K562 (cell line): ENCODE data around the gene SAMD4A. TPM values are rescaled to one million over a fixed set of nuclear protein-coding genes. Genes with fewer than 3 reads are reported as not detected.

ENCODE experiments used
- ATAC-seq: fragments of 200-7000 bp; cut with Tn5 transposase; 3 replicates; pipeline ENCODE4 v1.9.1; 2020; ENCODE audit warnings: moderate library complexity
- BruUV-seq: library from RNA; stranded (reverse); fragments of 400-500 nt; replicated peaks from 2 replicates; lab custom pipeline; 2021; lab: Mats Ljungman, UMichigan
- CTCF ChIA-PET: fragments of 300-600 bp; formaldehyde crosslinking; extraction: SDS; loops from one replicate; lab custom pipeline; 2021; ENCODE audit warnings: low intra/inter-chr PET ratio; lab: Yijun Ruan, JAX
- POLR2A ChIA-PET: fragments of 300-600, 350-650 bp; sonication (Branson Sonifier 250); formaldehyde crosslinking; extraction: SDS; loops from one replicate; lab custom pipeline; 2021; ENCODE audit warnings: antibody characterized with exemption, inconsistent platforms; lab: Yijun Ruan, JAX
- DNase-seq, 4 experiments: peaks; one replicate each; pipeline versions ENCODE4 v3.0.0 to v3.0.0-alpha.2; 2011 to 2018; ENCODE audit warnings: low spot score in 3 of 4, mixed read lengths in 3 of 4; ENCODE audit errors: extremely low read depth in 1 of 4
- FAIRE-seq: peaks from 2 replicates; lab custom pipeline; 2011; peaks lifted over from hg19 to GRCh38; lab: Jason Lieb, UNC
- H2AFZ ChIP-seq: 2 replicates; pipeline ENCODE4 v1.6.0; 2011; ENCODE audit warnings: low read depth, low read length, control low read depth, inconsistent platforms
- H3K27ac ChIP-seq: fragments of 200-600 bp; 3 replicates; pipeline ENCODE4 v1.8.0; 2011; ENCODE audit warnings: low read depth, mild to moderate bottlenecking, control low read depth, inconsistent platforms, low read length, moderate library complexity, mixed read lengths; ENCODE audit errors: extremely low read depth
- H3K27me3 ChIP-seq, 2 experiments: fragments of 300-600 bp in 1 of 2; 2 replicates in 1 of 2; 3 replicates in 1 of 2; pipeline versions ENCODE4 v1.6.0 to v1.8.0; 2011; ENCODE audit warnings: inconsistent platforms in 2 of 2, low read length in 2 of 2, mild to moderate bottlenecking in 1 of 2, mixed read lengths in 1 of 2, moderate library complexity in 1 of 2; ENCODE audit not compliant: control insufficient read depth in 2 of 2, insufficient read depth in 2 of 2
- H3K36me3 ChIP-seq: fragments of 300-600 bp; 3 replicates; pipeline ENCODE4 v1.8.0; 2011; ENCODE audit warnings: mild to moderate bottlenecking, low read length, inconsistent platforms; ENCODE audit not compliant: control insufficient read depth, insufficient read depth
- H3K4me1 ChIP-seq, 2 experiments: fragments of 200-600 bp in 1 of 2; replicated peaks in 1 of 2; 2 replicates in 1 of 2; 3 replicates in 1 of 2; pipeline versions ENCODE4 v1.5.1 to v1.8.0; 2011; ENCODE audit warnings: inconsistent platforms in 2 of 2, low read length in 2 of 2, mild to moderate bottlenecking in 1 of 2, mixed read lengths in 1 of 2, moderate library complexity in 1 of 2; ENCODE audit not compliant: control insufficient read depth in 2 of 2, insufficient read depth in 2 of 2
- H3K4me2 ChIP-seq: 2 replicates; pipeline ENCODE4 v1.6.1; 2011; ENCODE audit warnings: low read length, control low read depth, inconsistent platforms, mixed read lengths; ENCODE audit not compliant: insufficient read depth
- H3K4me3 ChIP-seq: fragments of 200-600 bp; sonication (generic), shearing (Covaris generic); 2 replicates; pipeline ENCODE4 v1.5.1; 2016; ENCODE audit warnings: control low read depth, inconsistent platforms
- H3K79me2 ChIP-seq: fragments of 200-600 bp; 3 replicates; pipeline ENCODE4 v1.8.0; 2011; ENCODE audit warnings: low read length, inconsistent platforms; ENCODE audit not compliant: control insufficient read depth, insufficient read depth
- H3K9ac ChIP-seq, 2 experiments: 2 replicates each; pipeline versions ENCODE4 v1.6.0 to v1.6.1; 2011; ENCODE audit warnings: low read depth in 2 of 2, low read length in 2 of 2, control low read depth in 1 of 2, inconsistent platforms in 1 of 2, mild to moderate bottlenecking in 1 of 2, mixed read lengths in 1 of 2; ENCODE audit not compliant: insufficient read depth in 1 of 2
- H3K9me1 ChIP-seq: one replicate; pipeline ENCODE4 v1.6.0; 2011; ENCODE audit warnings: inconsistent platforms, mild to moderate bottlenecking, low read length, moderate library complexity; ENCODE audit not compliant: control insufficient read depth, insufficient read depth
- H3K9me3 ChIP-seq: replicated peaks from 2 replicates; pipeline ENCODE4 v1.5.1; 2011; ENCODE audit warnings: low read depth, low read length, inconsistent platforms; ENCODE audit not compliant: control insufficient read depth, insufficient read depth
- H4K20me1 ChIP-seq: replicated peaks from 2 replicates; pipeline ENCODE4 v1.6.1; 2011; ENCODE audit warnings: low read length, inconsistent platforms, mixed read lengths; ENCODE audit not compliant: control insufficient read depth, insufficient read depth
- ASH1L ChIP-seq: fragments of 450-650 bp; IDR thresholded peaks from 2 replicates; pipeline ENCODE4 v1.6.1; 2018; ENCODE audit warnings: borderline replicate concordance, mild to moderate bottlenecking, low read depth; ENCODE audit not compliant: partially characterized antibody
- CC2D1A ChIP-seq: fragments of 450-650 bp; IDR thresholded peaks from 2 replicates; pipeline ENCODE4 v1.6.1; 2017; ENCODE audit warnings: mild to moderate bottlenecking
- FOXP1 ChIP-seq: sonication (generic); formaldehyde crosslinking; IDR thresholded peaks from 2 replicates; pipeline ENCODE4 v1.8.0; 2022; ENCODE audit warnings: mild to moderate bottlenecking, missing genetic modification reagents
- HNRNPLL ChIP-seq: fragments of 200-400 bp; formaldehyde crosslinking; IDR thresholded peaks from 2 replicates; pipeline ENCODE4 v1.6.1; 2017; ENCODE audit warnings: low read length, low read depth, mild to moderate bottlenecking; ENCODE audit not compliant: poor library complexity, severe bottlenecking
- MEIS2 ChIP-seq: fragments of 450-650 bp; IDR thresholded peaks from 2 replicates; pipeline ENCODE4 v1.6.1; 2014; ENCODE audit warnings: mild to moderate bottlenecking; ENCODE audit not compliant: partially characterized antibody
- RBM17 ChIP-seq: fragments of 200-400 bp; formaldehyde crosslinking; IDR thresholded peaks from 2 replicates; pipeline ENCODE4 v1.6.1; 2017; ENCODE audit warnings: low read depth, mild to moderate bottlenecking, low read length, borderline replicate concordance
- RNF219 ChIP-seq: fragments of 250-450 bp; sonication (Bioruptor Pico); IDR thresholded peaks from 2 replicates; pipeline ENCODE4 v1.5.0; 2022; ENCODE audit warnings: mild to moderate bottlenecking
- ZNF274 ChIP-seq: IDR thresholded peaks from 2 replicates; pipeline ENCODE4 v1.6.1; 2011; ENCODE audit warnings: low read depth, mild to moderate bottlenecking, low read length, moderate library complexity, borderline replicate concordance
- ZNF764 ChIP-seq: fragments of 250-450 bp; sonication (Bioruptor Pico); IDR thresholded peaks from 2 replicates; pipeline ENCODE4 v1.4.0; 2020; ENCODE audit warnings: low read depth, mild to moderate bottlenecking, moderate library complexity
- WGBS: fragments of 100-300 bp; shearing (Covaris generic); methylation state at CpG from one replicate; pipeline ENCODE4 v1.1.6; 2016; ENCODE audit warnings: low coverage, mixed read lengths; ENCODE audit not compliant: insufficient coverage; ENCODE audit errors: missing lambda C conversion rate; 5-methylcytosine and 5-hydroxymethylcytosine counted together
- in situ Hi-C: fragments of 300-500 bp; cut with MboI; formaldehyde crosslinking; loops from 4 replicates; pipeline ENCODE4 v1.15.0; 2018; ENCODE audit warnings: inconsistent platforms, mixed read lengths
- intact Hi-C: fragments of 100-400 bp; cut with micrococcal nuclease; formaldehyde crosslinking; loops from 2 replicates; pipeline ENCODE4 v1.14.2; 2022
- polyA plus RNA-seq, 8 experiments: library from polyadenylated mRNA; depleted of rRNA in 4 of 8; stranded (reverse) in 5 of 8; unstranded in 3 of 8; fragments of >200 nt; fragmentation: Nextera tagmentation in 2 of 8; fragmentation: Illumina TruSeq in 1 of 8; extraction: Ambion mirVana in 2 of 8; extraction: Trizol in 1 of 8; gene quantifications; 2 replicates each; pipeline versions ENCODE4 v1.2.1 to v1.2.3, GENCODE V29; 2011 to 2014; ENCODE audit warnings: inconsistent platforms in 1 of 8, missing spikeins in 1 of 8
- total RNA-seq, 7 experiments: library from RNA; depleted of rRNA in 6 of 7; stranded (reverse); fragments of >200 nt in 6 of 7; fragmentation: Illumina TruSeq in 2 of 7; extraction: Trizol in 2 of 7; gene quantifications; 2 replicates each; pipeline versions ENCODE4 v1.2.1 to v1.2.3, GENCODE V29; 2011 to 2021; ENCODE audit warnings: low replicate concordance in 1 of 7
- TF ChIP-seq, protein P1 (sequence below), 2 experiments: fragments of 450-650 bp; formaldehyde crosslinking in 1 of 2; IDR thresholded peaks; 2 replicates each; pipeline versions ENCODE4 v1.4.0 to v1.6.1; 2014 to 2020; ENCODE audit warnings: mild to moderate bottlenecking in 2 of 2, borderline replicate concordance in 1 of 2, low read depth in 1 of 2

SAMD4A gene
- total and polyA plus RNA-seq, 9 of the 15 experiments (the other 6 are each of a cell fraction or from before 2014, with no cell fraction given), result 0.66 to 6.8 (median 3.3) TPM

- no peak for TF ChIP-seq ZNF274
Observed at GRCh38 chr14:54667026-54667744, 100.3 kb downstream of the SAMD4A start (continued).

GRCh38 chr14:54667764-54668163 is 100.8 kb downstream of the SAMD4A start:
- Histone ChIP-seq H2AFZ (no peak overlapping the region), H3K9me1 (no peaks in the 10 kb centered on the region), H3K9ac (no peak overlapping the region), H3K27ac (no peak overlapping the region), H3K36me3 (no peaks in the 10 kb centered on the region), H3K4me1 (no peaks in the 10 kb centered on the region), H3K79me2 (no peaks in the 10 kb centered on the region), H3K9me3 (no peaks in the 10 kb centered on the region), H3K4me2 (no peak overlapping the region), H4K20me1 (no peaks in the 10 kb centered on the region), H3K27me3 (no peaks in the 10 kb centered on the region), H3K4me3 (no peak overlapping the region)
- FAIRE-seq, result no peak
- no peak for DNase-seq
- WGBS, result 91% methylated on average over 6 of the region's 8 CpGs
- ChIA-PET CTCF (no interaction called here), POLR2A (no interaction called here)
- in situ Hi-C loops (no loop called here), intact Hi-C loops (no loop called here)
- ATAC-seq, result no peak
- no TSS peak for BruUV-seq
- TF ChIP-seq HNRNPLL (no peak), RBM17 (no peak), MEIS2 (no peak), FOXP1 (no peak), RNF219 (CRISPR knock-in tag) (no peak), ZNF764 (CRISPR knock-in tag) (no peak), ASH1L (no peak), CC2D1A (no peak)
- TF ChIP-seq, protein P1, sequence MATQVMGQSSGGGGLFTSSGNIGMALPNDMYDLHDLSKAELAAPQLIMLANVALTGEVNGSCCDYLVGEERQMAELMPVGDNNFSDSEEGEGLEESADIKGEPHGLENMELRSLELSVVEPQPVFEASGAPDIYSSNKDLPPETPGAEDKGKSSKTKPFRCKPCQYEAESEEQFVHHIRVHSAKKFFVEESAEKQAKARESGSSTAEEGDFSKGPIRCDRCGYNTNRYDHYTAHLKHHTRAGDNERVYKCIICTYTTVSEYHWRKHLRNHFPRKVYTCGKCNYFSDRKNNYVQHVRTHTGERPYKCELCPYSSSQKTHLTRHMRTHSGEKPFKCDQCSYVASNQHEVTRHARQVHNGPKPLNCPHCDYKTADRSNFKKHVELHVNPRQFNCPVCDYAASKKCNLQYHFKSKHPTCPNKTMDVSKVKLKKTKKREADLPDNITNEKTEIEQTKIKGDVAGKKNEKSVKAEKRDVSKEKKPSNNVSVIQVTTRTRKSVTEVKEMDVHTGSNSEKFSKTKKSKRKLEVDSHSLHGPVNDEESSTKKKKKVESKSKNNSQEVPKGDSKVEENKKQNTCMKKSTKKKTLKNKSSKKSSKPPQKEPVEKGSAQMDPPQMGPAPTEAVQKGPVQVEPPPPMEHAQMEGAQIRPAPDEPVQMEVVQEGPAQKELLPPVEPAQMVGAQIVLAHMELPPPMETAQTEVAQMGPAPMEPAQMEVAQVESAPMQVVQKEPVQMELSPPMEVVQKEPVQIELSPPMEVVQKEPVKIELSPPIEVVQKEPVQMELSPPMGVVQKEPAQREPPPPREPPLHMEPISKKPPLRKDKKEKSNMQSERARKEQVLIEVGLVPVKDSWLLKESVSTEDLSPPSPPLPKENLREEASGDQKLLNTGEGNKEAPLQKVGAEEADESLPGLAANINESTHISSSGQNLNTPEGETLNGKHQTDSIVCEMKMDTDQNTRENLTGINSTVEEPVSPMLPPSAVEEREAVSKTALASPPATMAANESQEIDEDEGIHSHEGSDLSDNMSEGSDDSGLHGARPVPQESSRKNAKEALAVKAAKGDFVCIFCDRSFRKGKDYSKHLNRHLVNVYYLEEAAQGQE (IDR thresholded peaks at IDR 0.05; ENCODE audit: borderline replicate concordance), result no peak
- TF ChIP-seq, protein P1 (CRISPR knock-in tag; IDR thresholded peaks at IDR 0.05; ENCODE audit: low read depth), result no peak
